ENCODE data around the gene SPAG16.

SPAG16 gene

DNA sequence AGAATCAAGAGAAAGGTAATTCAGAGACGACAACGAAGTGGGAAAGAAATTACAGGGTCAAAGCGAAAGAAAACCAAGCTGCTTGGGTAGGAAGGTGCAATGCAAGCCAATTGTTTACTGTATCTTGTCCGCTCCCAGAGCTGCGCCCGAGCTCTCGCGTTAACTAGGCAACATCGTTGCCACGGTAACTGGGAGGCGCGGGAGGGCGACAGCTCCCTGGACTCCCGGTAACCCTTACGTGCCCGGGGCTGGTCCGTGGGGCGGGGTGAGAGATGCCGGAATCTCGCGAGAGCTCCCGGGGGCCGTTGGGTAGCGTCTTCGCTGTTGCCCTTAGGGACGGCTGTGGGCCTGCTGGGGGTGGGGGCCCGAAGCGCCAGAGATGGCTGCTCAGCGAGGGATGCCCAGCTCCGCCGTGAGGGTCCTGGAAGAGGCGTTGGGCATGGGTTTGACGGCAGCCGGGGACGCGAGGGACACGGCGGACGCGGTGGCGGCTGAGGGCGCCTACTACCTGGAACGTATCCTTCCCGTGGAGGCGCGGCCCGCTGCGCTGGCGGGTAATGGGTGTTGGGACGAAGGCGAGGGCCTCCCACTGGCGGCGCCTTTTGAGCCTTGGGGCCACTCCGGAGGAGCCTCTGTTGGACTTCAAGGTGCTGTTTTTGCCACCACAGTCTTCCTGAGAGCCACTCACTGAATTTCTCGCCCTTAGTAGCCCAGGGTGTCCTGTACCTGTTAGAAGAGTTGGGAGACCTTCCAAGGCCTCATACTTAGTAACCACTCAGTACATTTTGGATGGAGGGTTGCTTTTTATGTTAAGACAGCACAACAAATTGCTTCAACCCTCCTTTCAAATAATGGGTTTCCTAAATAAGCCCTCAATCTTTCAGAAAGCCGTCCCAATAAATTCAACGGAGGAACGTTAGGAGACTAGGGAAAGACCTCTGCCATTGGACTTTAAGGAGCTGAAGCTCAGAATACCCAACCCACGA lies at the start of gene SPAG16:
SPAG16 (plus strand) TSS at position 360 of the 986 bp plus-strand sequence.
- Histone ChIP-seq H3F3A (ENCODE audit: insufficient read depth) (no peaks in the 10 kb centered on the region; the same call in 1 of the 2 replicates), H3K9me2 (replicated peaks; ENCODE audit: insufficient read depth, low read length) (no peaks in the 10 kb centered on the region), H3K36me3 (ENCODE audit: low read length) (no peaks in the 10 kb centered on the region), H3K27me3 (ENCODE audit: low read length) (no peaks in the 10 kb centered on the region), H3K27ac (ENCODE audit: low read depth, low read length) (peak within 1 kb of the TSS; percentile 6; the same call in 1 of the 2 replicates), H3K9ac (ENCODE audit: low read length) (peak within 1 kb of the TSS; percentile 65), H4K20me1 (ENCODE audit: low read depth, low read length) (no peaks in the 10 kb centered on the region), H3K4me2 (ENCODE audit: low read depth, low read length, poor library complexity, severe bottlenecking) (peak within 1 kb of the TSS; percentile 93), H3K9me3 (ENCODE audit: insufficient read depth, low read length) (no peaks in the 10 kb centered on the region), H2AFZ (ENCODE audit: low read depth, low read length, severe bottlenecking) (peak within 1 kb of the TSS; percentile 78), H3K79me2 (ENCODE audit: insufficient read depth, low read length) (no peaks in the 10 kb centered on the region), H3K4me3 (ENCODE audit: insufficient read depth, low read length, poor library complexity, severe bottlenecking) (peak within 1 kb of the TSS; percentile 65)
- no peak for TF ChIP-seq EZH2phosphoT487 (conservative IDR thresholded peaks at IDR 0.05; ENCODE audit: low read length)
- TF ChIP-seq, protein P1, sequence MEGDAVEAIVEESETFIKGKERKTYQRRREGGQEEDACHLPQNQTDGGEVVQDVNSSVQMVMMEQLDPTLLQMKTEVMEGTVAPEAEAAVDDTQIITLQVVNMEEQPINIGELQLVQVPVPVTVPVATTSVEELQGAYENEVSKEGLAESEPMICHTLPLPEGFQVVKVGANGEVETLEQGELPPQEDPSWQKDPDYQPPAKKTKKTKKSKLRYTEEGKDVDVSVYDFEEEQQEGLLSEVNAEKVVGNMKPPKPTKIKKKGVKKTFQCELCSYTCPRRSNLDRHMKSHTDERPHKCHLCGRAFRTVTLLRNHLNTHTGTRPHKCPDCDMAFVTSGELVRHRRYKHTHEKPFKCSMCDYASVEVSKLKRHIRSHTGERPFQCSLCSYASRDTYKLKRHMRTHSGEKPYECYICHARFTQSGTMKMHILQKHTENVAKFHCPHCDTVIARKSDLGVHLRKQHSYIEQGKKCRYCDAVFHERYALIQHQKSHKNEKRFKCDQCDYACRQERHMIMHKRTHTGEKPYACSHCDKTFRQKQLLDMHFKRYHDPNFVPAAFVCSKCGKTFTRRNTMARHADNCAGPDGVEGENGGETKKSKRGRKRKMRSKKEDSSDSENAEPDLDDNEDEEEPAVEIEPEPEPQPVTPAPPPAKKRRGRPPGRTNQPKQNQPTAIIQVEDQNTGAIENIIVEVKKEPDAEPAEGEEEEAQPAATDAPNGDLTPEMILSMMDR (IDR thresholded peaks at IDR 0.05; ENCODE audit: insufficient read depth, low read length, poor library complexity, severe bottlenecking) = no peak

- no peaks in the 10 kb centered on the region for H3K27me3 ChIP-seq (ENCODE audit: low read length)
- H3K9me3 ChIP-seq (ENCODE audit: insufficient read depth, low read length) = no peaks in the 10 kb centered on the region
- peak overlapping the region; percentile 39 for H3K4me3 ChIP-seq (ENCODE audit: insufficient read depth, low read length, poor library complexity, severe bottlenecking)
- H3K9ac ChIP-seq (ENCODE audit: low read length) = peak overlapping the region; percentile 69
- H3K36me3 ChIP-seq (ENCODE audit: low read length) = no peaks in the 10 kb centered on the region
- peaks cover 17% of the 10 kb centered on the region for H3K79me2 ChIP-seq (ENCODE audit: insufficient read depth, low read length)
- TF ChIP-seq, protein P1 (IDR thresholded peaks at IDR 0.05; ENCODE audit: insufficient read depth, low read length, poor library complexity, severe bottlenecking) = no peak
- TF ChIP-seq EZH2phosphoT487 (conservative IDR thresholded peaks at IDR 0.05; ENCODE audit: low read length) = no peak
- H3K9me2 ChIP-seq (replicated peaks; ENCODE audit: insufficient read depth, low read length) = no peaks in the 10 kb centered on the region
- peak overlapping the region; percentile 99 for H3K27ac ChIP-seq (ENCODE audit: low read depth, low read length)
- peak overlapping the region; percentile 99 for H3K4me2 ChIP-seq (ENCODE audit: low read depth, low read length, poor library complexity, severe bottlenecking)
- no peaks in the 10 kb centered on the region for H4K20me1 ChIP-seq (ENCODE audit: low read depth, low read length)
- H2AFZ ChIP-seq (ENCODE audit: low read depth, low read length, severe bottlenecking) = no peak overlapping the region
- peaks cover 85% of the 10 kb centered on the region for H3F3A ChIP-seq (ENCODE audit: insufficient read depth)
Observed at GRCh38 chr2:213234641-213235040, 49.6 kb upstream of the SPAG16 start.

GRCh38 chr2:213235741-213236140 lies 48.5 kb upstream of the SPAG16 start:
- Histone ChIP-seq H3K9me3 (ENCODE audit: insufficient read depth, low read length) (no peaks in the 10 kb centered on the region), H2AFZ (ENCODE audit: low read depth, low read length, severe bottlenecking) (no peak overlapping the region), H3K4me3 (ENCODE audit: insufficient read depth, low read length, poor library complexity, severe bottlenecking) (peak overlapping the region; percentile 51), H4K20me1 (ENCODE audit: low read depth, low read length) (no peaks in the 10 kb centered on the region), H3K9me2 (replicated peaks; ENCODE audit: insufficient read depth, low read length) (no peaks in the 10 kb centered on the region), H3K27me3 (ENCODE audit: low read length) (no peaks in the 10 kb centered on the region), H3K79me2 (ENCODE audit: insufficient read depth, low read length) (peaks cover 21% of the 10 kb centered on the region), H3F3A (ENCODE audit: insufficient read depth) (peaks cover 91% of the 10 kb centered on the region), H3K36me3 (ENCODE audit: low read length) (no peaks in the 10 kb centered on the region), H3K9ac (ENCODE audit: low read length) (peak overlapping the region; percentile 69), H3K27ac (ENCODE audit: low read depth, low read length) (peak overlapping the region; percentile 99), H3K4me2 (ENCODE audit: low read depth, low read length, poor library complexity, severe bottlenecking) (peak overlapping the region; percentile 99)
- TF ChIP-seq EZH2phosphoT487 (conservative IDR thresholded peaks at IDR 0.05; ENCODE audit: low read length) = no peak
- TF ChIP-seq, protein P1 (IDR thresholded peaks at IDR 0.05; ENCODE audit: insufficient read depth, low read length, poor library complexity, severe bottlenecking) = no peak
